Adrenal gland (tissue), 5 donors: ENCODE data around the gene TP73.

Experiments used
- CTCF ChIP-seq, 6 experiments: fragments of 450-650 bp in 4 of 6; fragments of 200-600 bp in 2 of 6; sonication (generic) in 1 of 6; IDR thresholded peaks; 1 replicate in 5 of 6; 2 replicates in 1 of 6; pipeline versions ENCODE4 v1.5.1 to v1.8.0; 2016 to 2021; ENCODE audit warnings: antibody characterized with exemption in 6 of 6, mild to moderate bottlenecking in 2 of 6, moderate library complexity in 1 of 6
- POLR2A ChIP-seq, 2 donors: fragments of 450-650 bp; IDR thresholded peaks; one replicate each; pipeline ENCODE4 v1.6.1; 2017; ENCODE audit warnings: antibody characterized with exemption in 2 of 2, mild to moderate bottlenecking in 2 of 2, moderate library complexity in 1 of 2
- donor health status: DM: no; HTN: no; CAD: no.

- TF ChIP-seq CTCF (IDR thresholded peaks at IDR 0.05) (no peak), POLR2A (IDR thresholded peaks at IDR 0.05) (no peak)
Measured at GRCh38 chr1:3747522-3747848, 95.2 kb downstream of the TP73 start.
